NCI-H2029 treated with DMSO at 0.1 percent for 48 hours (cell line): ENCODE data around the gene IL17RE.
A peak's percentile ranks its signal among the peaks of the same experiment; 100 is the strongest.
"Not testable (repeated sequence)": the region's sequence is repeated elsewhere in the genome, so short reads cannot be mapped to it uniquely, and the experiment has no call there.

Source experiments
- DNase-seq: peaks from one replicate; lab custom pipeline; 2025; lab: John Stamatoyannopoulos, UW

IL17RE gene, protein sequence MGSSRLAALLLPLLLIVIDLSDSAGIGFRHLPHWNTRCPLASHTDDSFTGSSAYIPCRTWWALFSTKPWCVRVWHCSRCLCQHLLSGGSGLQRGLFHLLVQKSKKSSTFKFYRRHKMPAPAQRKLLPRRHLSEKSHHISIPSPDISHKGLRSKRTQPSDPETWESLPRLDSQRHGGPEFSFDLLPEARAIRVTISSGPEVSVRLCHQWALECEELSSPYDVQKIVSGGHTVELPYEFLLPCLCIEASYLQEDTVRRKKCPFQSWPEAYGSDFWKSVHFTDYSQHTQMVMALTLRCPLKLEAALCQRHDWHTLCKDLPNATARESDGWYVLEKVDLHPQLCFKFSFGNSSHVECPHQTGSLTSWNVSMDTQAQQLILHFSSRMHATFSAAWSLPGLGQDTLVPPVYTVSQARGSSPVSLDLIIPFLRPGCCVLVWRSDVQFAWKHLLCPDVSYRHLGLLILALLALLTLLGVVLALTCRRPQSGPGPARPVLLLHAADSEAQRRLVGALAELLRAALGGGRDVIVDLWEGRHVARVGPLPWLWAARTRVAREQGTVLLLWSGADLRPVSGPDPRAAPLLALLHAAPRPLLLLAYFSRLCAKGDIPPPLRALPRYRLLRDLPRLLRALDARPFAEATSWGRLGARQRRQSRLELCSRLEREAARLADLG

DNA sequence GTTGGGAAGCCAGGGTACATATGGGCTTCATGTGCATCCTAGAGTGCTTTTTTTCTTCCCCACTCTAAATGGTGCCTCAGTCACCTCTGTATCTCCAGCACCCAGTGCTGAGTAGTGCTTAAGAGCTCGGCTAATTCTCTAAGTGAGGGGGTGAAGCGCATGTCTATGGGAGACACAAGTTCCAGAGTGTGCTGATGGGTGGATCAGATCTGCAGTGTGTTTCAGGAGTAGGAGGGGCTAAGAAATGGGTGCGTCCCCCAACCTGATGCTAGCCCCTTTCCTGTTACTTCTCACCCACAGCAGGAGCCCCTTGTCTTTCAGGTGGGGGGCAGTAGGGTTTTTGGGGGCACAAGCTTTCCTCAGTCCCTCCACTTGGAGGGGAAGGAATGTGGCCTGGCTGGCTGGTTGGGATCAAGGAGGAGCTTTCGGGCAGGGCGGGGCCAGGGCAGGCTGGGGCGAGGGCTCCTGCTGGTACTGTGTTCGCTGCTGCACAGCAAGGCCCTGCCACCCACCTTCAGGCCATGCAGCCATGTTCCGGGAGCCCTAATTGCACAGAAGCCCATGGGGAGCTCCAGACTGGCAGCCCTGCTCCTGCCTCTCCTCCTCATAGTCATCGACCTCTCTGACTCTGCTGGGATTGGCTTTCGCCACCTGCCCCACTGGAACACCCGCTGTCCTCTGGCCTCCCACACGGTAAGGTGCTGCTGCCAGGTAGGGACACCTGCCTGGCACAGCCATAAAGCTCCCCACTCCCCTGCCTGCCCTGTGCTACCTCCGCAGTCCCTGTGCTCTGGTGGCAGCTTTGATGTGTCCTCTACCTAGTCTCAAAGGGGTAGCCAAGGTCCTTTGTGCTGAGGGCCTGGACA is at the start of gene IL17RE:
Gene IL17RE (plus strand): TSS at position 477 of the 866 bp plus-strand sequence. CDS start 85 bp downstream, at position 562.
- no peak for DNase-seq

DNA sequence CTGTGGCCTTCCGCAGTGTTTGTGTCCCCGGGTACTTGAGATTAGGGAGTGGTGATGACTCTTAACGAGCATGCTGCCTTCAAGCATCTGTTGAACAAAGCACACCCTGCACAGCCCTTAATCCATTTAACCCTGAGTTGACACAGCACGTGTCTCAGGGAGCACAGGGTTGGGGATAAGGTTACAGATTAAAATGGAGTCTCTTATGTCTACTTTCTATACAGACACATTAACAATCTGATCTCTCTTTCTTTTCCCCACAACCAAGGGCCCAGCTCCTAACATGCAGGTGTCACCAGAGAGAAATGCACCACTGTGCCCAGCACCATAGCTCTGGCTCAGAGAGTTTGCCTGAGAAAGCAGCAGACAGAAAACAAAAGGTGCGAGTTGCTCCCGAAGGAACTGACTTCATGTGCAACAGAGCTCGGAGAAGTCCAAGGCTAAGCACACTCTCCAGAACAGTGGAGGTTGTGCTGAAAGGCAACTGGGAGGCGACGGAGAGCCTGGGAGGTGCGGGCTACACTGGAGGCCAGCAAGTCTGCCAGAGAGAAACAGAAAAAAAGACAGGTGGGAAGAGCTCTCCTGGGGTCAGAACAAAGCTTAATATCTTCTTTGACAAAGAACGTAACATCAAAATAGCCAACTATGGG is 48.2 kb upstream of the IL17RE start:
- DNase-seq = peak; percentile 28

DNA sequence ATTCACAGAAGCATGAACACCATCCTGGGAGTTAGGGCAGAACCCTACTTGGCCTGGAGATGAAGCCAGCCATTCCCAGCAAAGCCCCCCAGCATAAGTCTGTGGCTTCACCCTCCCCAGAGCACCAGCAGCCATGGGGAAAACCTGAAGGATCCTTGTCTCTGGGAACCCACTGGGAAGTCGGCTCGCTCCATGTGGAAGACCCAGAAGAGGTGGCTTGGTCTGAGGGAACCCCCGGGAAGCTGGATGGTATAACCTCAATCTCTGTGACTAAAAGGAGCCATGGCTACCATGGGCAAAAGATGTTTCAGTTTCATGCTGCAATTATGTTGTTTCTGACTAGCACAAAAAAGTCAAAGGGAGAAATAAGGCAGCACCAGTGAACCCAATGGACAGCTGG is 47.1 kb upstream of the IL17RE start:
- no peak for DNase-seq

DNA sequence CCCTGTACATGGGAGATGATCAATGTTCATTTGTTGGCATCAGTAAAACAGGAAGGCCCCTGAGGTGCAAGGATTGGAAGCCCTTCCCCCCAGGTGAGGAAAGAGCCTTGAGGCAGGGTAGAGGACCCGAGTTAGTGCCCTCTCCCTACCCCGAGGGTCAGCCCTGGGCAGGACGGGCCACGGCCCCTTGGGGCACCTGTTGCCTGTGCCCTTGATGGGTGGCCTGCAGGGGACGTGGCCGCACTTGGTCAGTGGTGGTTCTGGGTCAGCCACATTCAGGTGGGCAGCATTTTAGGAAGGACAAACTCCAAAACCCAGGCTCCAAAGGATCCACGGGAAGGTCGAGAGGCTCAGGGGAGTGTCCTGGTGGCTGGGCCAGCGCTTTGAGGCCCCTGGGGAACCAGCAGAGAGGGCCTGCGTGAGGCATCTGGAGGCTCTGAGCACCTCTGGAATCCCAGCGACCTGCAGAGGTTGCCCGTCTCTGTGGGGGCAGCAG is 43.1 kb upstream of the IL17RE start:
- DNase-seq = no peak

DNA sequence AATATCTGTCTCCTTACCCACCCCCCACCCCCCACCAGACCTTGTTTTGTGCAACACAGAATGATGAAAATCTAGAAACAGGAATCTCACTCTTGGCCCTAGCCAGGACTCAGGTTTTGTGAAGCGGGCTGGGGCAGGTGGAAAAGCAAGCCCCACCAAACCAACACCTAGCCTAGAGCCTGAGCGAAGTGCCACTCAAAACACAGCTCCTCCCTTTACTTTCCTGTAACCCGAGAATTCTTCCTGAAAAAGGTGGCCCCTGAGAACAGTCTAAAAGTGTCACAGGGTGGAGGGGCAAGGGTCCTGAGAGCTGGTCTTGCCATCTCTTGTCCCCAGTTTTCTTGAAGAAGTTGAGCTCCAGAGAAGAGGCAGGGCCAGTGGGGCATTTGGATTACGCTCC is 41.4 kb upstream of the IL17RE start:
- DNase-seq = no peak

DNA sequence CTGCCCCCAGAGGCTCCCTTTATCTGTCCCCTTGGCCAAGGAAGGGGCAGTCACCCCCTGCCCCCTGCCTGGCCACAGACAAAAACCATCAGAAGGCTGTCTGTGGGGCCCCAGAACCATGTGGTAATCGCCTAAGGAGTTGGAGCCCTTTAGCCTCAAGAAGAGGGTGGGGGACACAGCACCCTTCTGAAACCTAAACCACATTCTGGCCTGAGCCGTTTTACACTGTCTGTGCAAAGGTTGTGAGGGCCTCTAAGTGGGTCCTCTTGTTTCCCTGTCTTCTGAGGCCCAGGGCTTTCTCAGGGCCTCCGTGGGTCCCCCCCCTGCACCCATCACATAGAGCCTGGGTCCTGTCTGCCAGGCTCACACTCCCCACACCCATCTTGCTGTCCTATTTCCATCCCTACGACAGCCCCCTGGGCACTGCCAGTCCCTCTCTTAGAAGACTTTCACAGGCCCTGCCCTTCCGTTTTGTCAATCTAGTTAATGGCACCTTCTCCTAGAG is 41.0 kb upstream of the IL17RE start:
- DNase-seq = no peak

DNA sequence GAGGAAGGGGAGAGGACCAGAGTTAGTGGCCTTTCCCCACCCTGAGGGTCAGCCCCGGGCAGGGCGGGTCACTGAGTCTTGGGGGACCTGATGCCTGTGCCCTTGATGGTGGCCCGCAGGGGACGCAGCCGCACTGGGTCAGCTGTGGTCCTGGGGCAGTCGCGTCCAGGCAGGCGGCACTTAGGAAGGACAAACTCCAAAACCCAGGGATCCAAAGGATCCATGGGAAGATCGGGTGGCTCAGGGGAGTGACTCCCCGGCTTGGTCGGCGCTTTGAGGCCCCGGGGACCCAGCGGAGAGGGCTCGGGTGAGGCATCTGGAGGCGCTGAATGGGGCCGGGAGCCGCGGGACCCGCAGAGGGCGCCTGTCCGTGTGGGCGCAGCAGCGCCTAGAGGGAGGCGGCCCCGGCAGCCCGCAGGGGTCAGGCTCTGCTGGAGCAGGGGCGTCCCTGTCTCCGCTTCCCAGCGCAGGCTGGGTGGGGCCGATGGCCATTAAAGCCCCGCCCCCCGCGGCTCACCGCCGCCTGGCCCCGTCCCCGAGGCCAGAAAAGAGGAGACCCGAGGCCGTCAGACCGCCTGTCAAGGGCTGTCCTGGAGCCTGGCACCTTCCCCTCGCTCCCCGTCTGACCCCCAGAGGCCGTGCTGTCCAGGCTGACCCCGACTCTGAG is 40.1 kb upstream of the IL17RE start:
- DNase-seq = no peak

DNA sequence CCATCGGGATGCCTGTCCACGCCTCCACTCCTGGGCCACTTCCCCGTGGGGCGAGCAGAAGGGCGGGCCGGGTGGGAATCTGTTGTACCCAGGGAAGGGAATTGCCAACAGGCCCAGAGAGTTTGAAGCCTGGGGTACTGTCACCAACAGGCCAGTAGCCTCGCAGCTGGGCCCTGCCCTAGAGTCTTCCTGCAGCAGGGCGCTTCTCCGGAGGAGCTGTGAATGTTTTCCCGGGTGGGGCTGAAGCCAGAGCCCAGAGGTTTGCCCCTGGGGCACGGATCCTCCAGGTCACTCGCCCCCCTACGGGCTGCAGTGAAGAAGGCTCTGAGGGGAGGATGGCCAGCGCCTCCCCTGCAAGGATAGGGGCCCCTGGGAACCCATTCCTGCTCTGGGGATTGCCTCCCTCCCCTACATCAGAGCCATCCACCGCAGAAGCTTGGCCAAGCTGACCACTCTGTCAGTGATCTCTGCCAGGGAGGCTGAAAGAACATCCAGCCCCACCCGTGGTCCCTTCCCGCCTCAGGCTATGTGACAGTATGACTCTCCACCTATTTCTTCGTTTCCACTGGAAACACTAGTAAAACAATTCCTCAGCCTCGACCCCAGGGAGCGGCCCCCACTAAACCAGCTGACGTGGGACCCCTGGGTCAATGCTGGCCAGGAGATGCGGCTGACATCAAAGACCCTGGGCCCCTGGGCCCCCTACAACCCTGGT is 39.4 kb upstream of the IL17RE start:
- no peak for DNase-seq

DNA sequence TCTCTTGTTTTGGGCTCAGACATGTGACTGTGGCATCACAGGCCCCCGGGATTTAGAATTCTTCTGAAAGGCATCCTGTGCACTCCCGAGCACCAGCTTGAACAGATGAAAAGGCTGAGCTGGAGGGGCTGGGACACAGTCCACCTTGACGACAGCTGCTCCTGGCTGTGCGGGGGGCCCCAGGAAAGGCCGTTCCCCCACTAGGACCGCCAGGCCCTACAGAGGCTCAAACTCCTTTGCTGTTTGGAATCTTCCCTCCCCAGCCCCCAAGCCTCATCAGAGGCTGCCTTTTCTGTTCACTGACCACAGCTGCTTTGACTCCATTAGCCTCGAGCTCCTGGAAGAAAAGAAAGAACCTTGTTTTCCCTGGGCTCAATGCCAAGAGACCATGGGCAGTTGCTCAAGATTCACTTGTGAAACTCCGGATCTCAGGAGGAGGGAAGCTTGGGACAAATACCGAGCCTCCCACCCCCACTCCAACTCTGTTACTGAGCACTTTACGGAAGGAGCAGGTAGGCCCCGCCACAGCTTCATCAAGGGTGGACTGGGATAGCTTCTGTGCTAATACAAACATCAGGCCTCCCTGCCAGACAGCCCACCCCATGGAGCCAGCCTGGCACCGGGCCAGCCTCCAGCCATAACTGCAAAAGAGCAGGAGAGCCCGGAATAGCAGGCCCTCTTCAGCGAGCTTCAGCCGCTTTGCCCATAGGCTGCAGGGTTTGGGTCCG is 38.3 kb upstream of the IL17RE start:
- peak; percentile 47 for DNase-seq

DNA sequence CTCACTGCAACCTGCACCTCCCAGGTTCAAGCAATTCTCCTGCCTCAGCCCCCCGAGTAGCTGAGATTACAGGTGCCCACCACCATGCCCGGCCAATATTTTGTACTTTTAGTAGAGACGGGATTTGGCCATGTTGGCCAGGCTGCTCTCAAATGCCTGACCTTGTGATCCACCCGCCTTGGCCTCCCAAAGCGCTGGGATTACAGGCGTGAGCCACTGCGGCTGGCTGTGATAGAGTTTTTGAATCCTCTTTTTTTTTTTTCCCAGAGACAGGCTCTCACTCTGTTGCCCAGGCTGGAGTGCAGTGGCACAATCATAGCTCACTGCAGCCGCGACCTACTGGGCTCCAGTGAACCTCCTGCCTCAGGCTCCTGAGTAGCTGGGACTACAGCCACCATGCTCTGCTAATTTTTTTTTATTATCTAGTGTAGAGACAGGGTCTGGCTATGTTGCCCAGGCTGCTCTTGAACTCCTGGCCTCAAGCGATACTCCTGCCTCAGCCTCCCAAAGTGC is 37.5 kb upstream of the IL17RE start:
- DNase-seq = not testable (repeated sequence)

DNA sequence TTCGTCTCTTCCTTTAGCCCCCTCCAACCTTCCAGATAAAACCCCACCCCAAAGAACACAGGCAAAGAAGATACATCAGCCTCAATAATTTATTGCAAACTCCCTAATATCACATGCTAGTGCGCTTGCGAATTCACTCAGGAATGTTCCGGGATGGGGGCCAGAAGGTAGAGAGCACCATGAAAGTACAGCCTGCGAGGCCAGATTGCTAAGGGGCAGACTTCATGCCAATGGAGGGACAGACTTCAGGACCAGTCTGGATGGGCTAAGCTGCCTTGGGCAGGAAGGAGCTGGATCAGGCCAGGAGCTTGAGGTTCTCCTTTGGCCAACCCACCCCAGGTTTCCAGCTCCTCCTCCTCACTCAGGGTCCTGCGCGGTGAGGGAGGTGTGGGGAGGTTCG is 36.0 kb upstream of the IL17RE start:
- DNase-seq = no peak

DNA sequence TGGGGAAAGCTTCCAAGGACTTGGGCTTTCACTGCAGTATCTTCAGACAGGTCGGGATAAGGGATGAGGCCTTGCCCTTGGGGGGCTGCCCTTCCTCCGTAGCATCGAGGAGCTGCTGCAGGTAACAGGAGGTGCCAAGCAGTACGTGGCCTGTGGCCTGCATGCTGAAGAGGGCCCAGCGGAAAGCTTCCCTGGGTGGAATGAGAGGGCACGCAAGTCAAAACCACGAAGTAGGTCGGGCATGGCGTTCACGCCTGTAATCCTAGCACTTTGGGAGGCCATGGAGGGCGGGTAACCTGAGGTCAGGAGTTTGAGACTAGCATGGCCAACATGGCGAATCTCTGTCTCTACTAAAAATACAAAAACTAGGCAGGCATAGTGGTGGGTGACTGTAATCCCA is 35.5 kb upstream of the IL17RE start:
- DNase-seq = no peak

DNA sequence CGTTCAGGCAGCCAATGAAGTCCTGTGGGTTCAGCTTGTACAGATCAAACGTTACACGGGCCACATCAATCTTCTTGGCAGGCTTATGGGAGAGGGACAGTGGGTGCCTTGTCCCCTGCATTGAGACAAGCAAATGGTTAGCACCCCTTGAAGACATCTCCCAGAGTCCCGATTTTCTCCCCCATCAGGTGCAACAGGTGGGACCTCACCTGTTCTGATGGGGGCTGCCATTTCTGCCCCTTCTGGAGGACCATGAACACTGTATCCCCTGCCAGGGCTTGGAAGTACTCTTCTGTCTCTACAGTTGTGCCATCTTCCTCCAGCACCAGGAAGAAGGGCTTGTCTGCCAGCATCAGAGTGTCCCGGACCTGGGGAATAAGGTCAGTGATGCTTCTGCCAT is 32.7 kb upstream of the IL17RE start:
- DNase-seq = no peak

DNA sequence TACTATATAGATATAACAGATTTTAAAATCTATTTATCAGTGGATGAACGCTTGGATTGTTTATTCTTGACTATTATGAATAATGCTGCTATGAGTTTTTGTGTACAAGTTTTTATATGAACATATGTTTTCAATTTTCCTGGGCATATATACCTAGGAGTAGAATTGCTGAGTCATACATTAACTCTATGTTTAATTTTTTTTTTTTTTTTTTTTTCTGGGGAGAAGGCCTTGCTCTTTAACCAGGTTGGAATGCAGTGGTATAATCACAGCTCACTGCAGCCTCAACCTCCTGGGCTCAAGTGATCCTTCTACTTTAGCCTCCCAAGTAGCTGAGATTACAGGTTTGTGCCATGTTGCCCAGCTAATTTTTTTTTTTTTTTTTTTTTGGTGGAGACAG is 31.7 kb upstream of the IL17RE start:
- no peak for DNase-seq

DNA sequence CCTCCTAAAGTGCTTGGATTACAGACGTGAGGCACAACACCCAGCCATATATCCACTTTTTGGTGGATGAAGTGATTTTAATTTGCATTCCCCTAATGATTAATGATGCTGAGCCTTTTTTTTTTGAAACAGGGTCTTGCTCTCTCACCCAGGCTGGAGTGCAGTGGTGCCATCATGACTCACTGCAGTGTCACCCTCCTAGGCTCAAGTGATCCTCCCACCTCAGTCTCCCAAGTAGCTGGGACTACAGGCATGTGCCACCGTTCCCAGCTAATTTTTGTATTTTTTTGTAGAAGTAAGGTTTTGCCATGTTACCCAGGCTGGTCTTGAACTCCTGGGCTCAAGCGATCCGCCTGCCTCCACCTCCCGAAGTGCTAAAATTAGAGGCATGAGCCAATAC is 30.6 kb upstream of the IL17RE start:
- DNase-seq = not testable (repeated sequence)

DNA sequence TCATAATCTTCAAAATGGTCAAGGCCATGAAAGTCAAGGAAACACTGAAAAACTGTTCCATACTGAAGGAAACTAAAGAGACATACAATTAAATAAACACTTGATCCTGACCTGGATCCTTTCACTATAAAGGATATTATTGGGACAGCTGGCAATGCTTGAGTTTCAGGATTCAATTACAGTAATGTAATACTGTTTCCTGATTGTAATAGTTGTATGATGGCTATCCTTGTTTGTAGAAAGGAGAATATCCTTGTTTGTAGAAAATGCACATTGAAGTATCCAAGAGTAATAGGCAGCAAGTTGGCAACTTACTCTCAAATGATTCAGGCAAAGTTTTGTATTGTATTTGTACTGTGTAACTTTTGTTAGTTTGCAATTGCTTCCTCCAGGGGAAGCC is 27.2 kb upstream of the IL17RE start:
- peak; percentile 86 for DNase-seq

DNA sequence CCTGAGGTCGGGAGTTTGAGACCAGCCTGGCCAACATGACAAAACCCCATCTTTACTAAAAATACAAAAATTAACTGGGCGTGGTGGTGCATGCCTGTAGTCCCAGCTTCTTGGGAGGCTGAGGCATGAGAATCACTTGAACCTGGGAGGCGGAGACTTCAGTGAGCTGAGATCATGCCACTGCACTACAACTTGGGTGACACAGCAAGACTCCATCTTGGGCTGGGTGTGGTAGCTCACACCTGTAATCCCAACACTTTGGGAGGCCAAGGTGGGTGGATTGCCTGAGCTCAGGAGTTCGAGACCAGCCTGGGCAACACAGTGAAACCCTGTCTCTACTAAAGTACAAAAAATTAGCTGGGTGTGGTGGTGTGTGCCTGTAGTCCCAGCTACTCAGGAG is 26.4 kb upstream of the IL17RE start:
- not testable (repeated sequence) for DNase-seq

DNA sequence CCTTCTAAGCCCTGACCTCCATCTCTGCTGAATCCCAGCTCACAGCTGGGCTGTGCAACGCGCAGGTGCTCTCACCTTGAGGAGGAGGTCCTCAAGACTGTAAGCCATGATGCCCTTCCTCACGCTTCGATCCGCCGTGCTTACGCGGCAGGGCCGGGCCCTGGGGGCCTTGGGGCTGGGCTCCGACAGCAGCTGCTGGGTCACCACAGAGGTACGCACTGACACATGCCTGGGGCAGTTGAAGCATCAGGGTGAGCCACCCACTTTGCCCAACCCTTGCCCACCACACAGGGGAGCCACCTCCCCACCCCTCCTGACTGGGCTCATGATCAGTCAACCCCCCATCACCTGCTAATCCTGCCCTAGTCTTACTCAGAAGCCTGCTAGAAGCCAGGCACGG is 25.7 kb upstream of the IL17RE start:
- DNase-seq = no peak

DNA sequence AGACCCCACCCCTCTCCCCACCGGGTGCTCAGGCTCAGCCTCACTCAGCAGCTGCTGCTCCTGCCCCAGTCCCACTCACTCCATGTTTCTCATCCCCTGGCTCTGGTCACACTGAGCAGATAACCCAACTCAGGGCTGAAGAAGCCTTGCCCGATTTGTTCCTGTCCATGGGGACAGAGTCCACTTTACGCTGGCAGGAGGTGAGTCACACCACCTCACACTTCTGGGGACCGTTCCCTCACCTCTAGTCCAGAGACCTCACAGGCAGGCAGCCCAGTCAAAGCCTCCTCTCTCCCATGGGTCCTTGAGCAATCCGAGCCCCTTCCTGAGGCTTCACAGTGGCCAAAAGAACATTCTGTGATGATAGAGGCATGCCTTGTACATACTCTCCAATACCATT is 23.9 kb upstream of the IL17RE start:
- DNase-seq = no peak
